Endothelial cell of umbilical vein (primary cell): ENCODE measurements around the gene CNST. TPM values are rescaled to one million over a fixed set of nuclear protein-coding genes. Genes with fewer than 3 reads are reported as not detected.

Experiments used
- BruUV-seq: library from RNA; stranded (reverse); fragments of 400-500 nt; replicated peaks from 2 replicates; lab custom pipeline; 2021; lab: Mats Ljungman, UMichigan
- CTCF ChIA-PET: fragments of 300-600, 350-600 bp; sonication (Branson Sonifier 250); formaldehyde crosslinking; loops from one replicate; lab custom pipeline; 2021; ENCODE audit warnings: antibody characterized with exemption, inconsistent platforms; lab: Charles Lee
- POLR2A ChIA-PET: fragments of 300-600, 350-600 bp; sonication (Branson Sonifier 250); formaldehyde crosslinking; loops from one replicate; lab custom pipeline; 2021; ENCODE audit warnings: antibody characterized with exemption, inconsistent platforms; lab: Charles Lee
- DNase-seq: peaks from one replicate; pipeline ENCODE4 v3.0.0-alpha.2; 2011; ENCODE audit warnings: low read depth, low spot score
- FAIRE-seq: peaks from 2 replicates; lab custom pipeline; 2011; peaks lifted over from hg19 to GRCh38; lab: Jason Lieb, UNC
- H2AFZ ChIP-seq: 2 replicates; pipeline ENCODE4 v1.6.0; 2012; ENCODE audit warnings: low read depth, low read length, control low read depth, inconsistent platforms
- H3K27ac ChIP-seq: 2 replicates; pipeline ENCODE4 v1.5.1; 2011; ENCODE audit warnings: low read depth, mild to moderate bottlenecking, control low read depth, low read length, moderate library complexity; ENCODE audit not compliant: insufficient read depth
- H3K27me3 ChIP-seq, 2 experiments: 2 replicates each; pipeline versions ENCODE4 v1.6.0 to v1.6.1; 2011; ENCODE audit warnings: low read length in 2 of 2, mixed read lengths in 1 of 2; ENCODE audit not compliant: control insufficient read depth in 2 of 2, insufficient read depth in 2 of 2
- H3K36me3 ChIP-seq, 2 experiments: 2 replicates in 1 of 2; 3 replicates in 1 of 2; pipeline ENCODE4 v1.5.1; 2011; ENCODE audit warnings: low read length in 2 of 2, mild to moderate bottlenecking in 1 of 2, moderate library complexity in 1 of 2; ENCODE audit not compliant: control insufficient read depth in 2 of 2, insufficient read depth in 2 of 2; ENCODE audit errors: extremely low read depth in 1 of 2
- H3K4me1 ChIP-seq: 3 replicates; pipeline ENCODE4 v1.5.1; 2011; ENCODE audit warnings: mild to moderate bottlenecking, low read length; ENCODE audit not compliant: control insufficient read depth, insufficient read depth; ENCODE audit errors: extremely low read depth
- H3K4me2 ChIP-seq: 2 replicates; pipeline ENCODE4 v1.6.1; 2011; ENCODE audit warnings: low read length, control low read depth, mixed read lengths; ENCODE audit not compliant: insufficient read depth
- H3K4me3 ChIP-seq, 3 experiments: fragments of 200-600 bp in 1 of 3; sonication (generic), shearing (Covaris generic) in 1 of 3; replicated peaks in 1 of 3; 2 replicates each; pipeline ENCODE4 v1.5.1; 2011 to 2016; ENCODE audit warnings: control low read depth in 3 of 3, low read length in 3 of 3, mild to moderate bottlenecking in 2 of 3, inconsistent platforms in 1 of 3, low read depth in 1 of 3, moderate library complexity in 1 of 3; ENCODE audit not compliant: insufficient read depth in 1 of 3
- H3K79me2 ChIP-seq: 2 replicates; pipeline ENCODE4 v1.6.0; 2012; ENCODE audit warnings: low read length, inconsistent platforms; ENCODE audit not compliant: control insufficient read depth, insufficient read depth
- H3K9ac ChIP-seq: replicated peaks from 2 replicates; pipeline ENCODE3; 2011; ENCODE audit warnings: low read length, control low read depth; ENCODE audit not compliant: insufficient read depth; ENCODE audit errors: extremely low read depth
- H3K9me1 ChIP-seq: replicated peaks from 3 replicates; pipeline ENCODE4 v1.6.0; 2011; ENCODE audit warnings: mild to moderate bottlenecking, low read length; ENCODE audit not compliant: control insufficient read depth, insufficient read depth; ENCODE audit errors: extremely low read depth
- H3K9me3 ChIP-seq: replicated peaks from 2 replicates; pipeline ENCODE4 v1.5.1; 2012; ENCODE audit warnings: low read length, inconsistent platforms; ENCODE audit not compliant: control insufficient read depth, insufficient read depth
- H4K20me1 ChIP-seq: replicated peaks from 2 replicates; pipeline ENCODE3; 2011; ENCODE audit warnings: mild to moderate bottlenecking, low read length; ENCODE audit not compliant: control insufficient read depth, insufficient read depth; ENCODE audit errors: extremely low read depth
- EZH2 ChIP-seq: IDR thresholded peaks from 2 replicates; pipeline ENCODE4 v1.6.1; 2012; ENCODE audit warnings: borderline replicate concordance, low read depth, mild to moderate bottlenecking, moderate library complexity, low read length, inconsistent platforms; ENCODE audit not compliant: severe bottlenecking
- FOS ChIP-seq: IDR thresholded peaks from 2 replicates; pipeline ENCODE4 v1.6.1; 2011; ENCODE audit warnings: mild to moderate bottlenecking, low read length, moderate library complexity, borderline replicate concordance; ENCODE audit not compliant: insufficient read depth
- GATA2 ChIP-seq: IDR thresholded peaks from 2 replicates; pipeline ENCODE4 v1.7.0; 2011; ENCODE audit warnings: low read depth, mild to moderate bottlenecking, moderate library complexity, mixed read lengths, low read length; ENCODE audit not compliant: insufficient read length, insufficient read depth
- JUN ChIP-seq: IDR thresholded peaks from 2 replicates; pipeline ENCODE4 v1.6.1; 2011; ENCODE audit warnings: borderline replicate concordance, low read depth; ENCODE audit not compliant: insufficient read length, insufficient read depth
- MYC ChIP-seq: IDR thresholded peaks from one replicate; pipeline ENCODE4 v1.6.1; 2011; ENCODE audit warnings: mild to moderate bottlenecking, low read depth, low read length
- POLR2A ChIP-seq: IDR thresholded peaks from 2 replicates; pipeline ENCODE4 v1.6.1; 2012; ENCODE audit warnings: low read depth, mild to moderate bottlenecking, control low read depth, low read length
- POLR2AphosphoS5 ChIP-seq: IDR thresholded peaks from 2 replicates; pipeline ENCODE4 v1.6.1; 2012; ENCODE audit warnings: low read depth, mild to moderate bottlenecking, control low read depth, low read length, moderate library complexity; ENCODE audit not compliant: insufficient read depth
- dilution Hi-C: fragments of 300-500 bp; cut with MboI; formaldehyde crosslinking; loops from one replicate; pipeline ENCODE4 v1.15.0; 2019; ENCODE audit warnings: low sequenced_read_pairs; ENCODE audit not compliant: extremely low pct_ligation_motif_present
- intact Hi-C: fragments of 100-400 bp; cut with micrococcal nuclease; formaldehyde crosslinking; loops from one replicate; pipeline ENCODE4 v1.10.0; 2022
- polyA plus RNA-seq, 4 experiments: library from polyadenylated mRNA; depleted of rRNA in 3 of 4; stranded (reverse) in 3 of 4; unstranded in 1 of 4; fragments of >200 nt; gene quantifications; 2 replicates each; pipeline versions ENCODE4 v1.2.1 to v1.2.3, GENCODE V29; 2011 to 2012; ENCODE audit warnings: missing spikeins in 1 of 4
- total RNA-seq: library from RNA; stranded (reverse); gene quantifications from 2 replicates; pipeline ENCODE4 v1.2.3, GENCODE V29; 2021
- TF ChIP-seq, protein P1 (sequence below), 2 donors: IDR thresholded peaks; 1 replicate in 1 of 2; 2 replicates in 1 of 2; pipeline ENCODE4 v1.5.1; 2011; ENCODE audit warnings: low read length in 2 of 2, mild to moderate bottlenecking in 2 of 2, moderate library complexity in 2 of 2, control low read depth in 1 of 2, inconsistent platforms in 1 of 2, low read depth in 1 of 2; ENCODE audit not compliant: insufficient read depth in 1 of 2; ENCODE audit errors: extremely low read depth in 1 of 2
- TF ChIP-seq, protein P2 (sequence below): IDR thresholded peaks from 2 replicates; pipeline ENCODE4 v1.6.1; 2011; ENCODE audit not compliant: insufficient read depth, insufficient read length

The CNST gene
- total and polyA plus RNA-seq, 2 donors (not counting 3 experiments of a cell fraction or from before 2014, with no cell fraction given): 6.3 to 18.1 TPM

DNA sequence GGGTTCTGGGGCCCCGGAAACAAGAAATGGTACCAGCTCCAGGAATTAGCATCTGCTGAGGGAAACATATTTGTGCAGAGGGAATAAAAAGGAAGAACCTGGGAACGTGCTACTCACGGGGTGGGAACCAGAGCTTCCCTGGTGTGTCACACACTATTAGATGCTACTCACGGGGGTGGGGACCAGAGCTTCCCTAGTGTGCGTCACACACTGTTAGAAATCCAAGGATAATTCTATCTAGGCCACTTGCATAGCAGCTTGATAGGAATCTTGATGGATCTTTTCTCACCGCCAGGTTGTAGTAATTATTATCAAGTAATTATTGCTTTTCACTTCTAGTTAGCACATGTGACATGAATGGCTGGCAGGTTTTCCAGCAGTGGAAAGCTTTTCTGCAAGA lies 103.4 kb downstream of the CNST start:
- ChIA-PET POLR2A (no interaction called here), CTCF (no interaction called here)
- H2AFZ ChIP-seq: no peak overlapping the region
- FAIRE-seq: no peak
- H3K4me3 ChIP-seq: no peak overlapping the region
- H3K4me2 ChIP-seq: no peak overlapping the region
- H3K4me1 ChIP-seq: no peaks in the 10 kb centered on the region
- BruUV-seq: no TSS peak
- H3K9me1 ChIP-seq: no peaks in the 10 kb centered on the region
- no peak for DNase-seq
- no peaks in the 10 kb centered on the region for H4K20me1 ChIP-seq
- H3K9me3 ChIP-seq: no peaks in the 10 kb centered on the region
- no peak overlapping the region for H3K27ac ChIP-seq
- no peak for TF ChIP-seq GATA2
- TF ChIP-seq POLR2A: no peak
- no peak for TF ChIP-seq POLR2AphosphoS5
- TF ChIP-seq, protein P1, sequence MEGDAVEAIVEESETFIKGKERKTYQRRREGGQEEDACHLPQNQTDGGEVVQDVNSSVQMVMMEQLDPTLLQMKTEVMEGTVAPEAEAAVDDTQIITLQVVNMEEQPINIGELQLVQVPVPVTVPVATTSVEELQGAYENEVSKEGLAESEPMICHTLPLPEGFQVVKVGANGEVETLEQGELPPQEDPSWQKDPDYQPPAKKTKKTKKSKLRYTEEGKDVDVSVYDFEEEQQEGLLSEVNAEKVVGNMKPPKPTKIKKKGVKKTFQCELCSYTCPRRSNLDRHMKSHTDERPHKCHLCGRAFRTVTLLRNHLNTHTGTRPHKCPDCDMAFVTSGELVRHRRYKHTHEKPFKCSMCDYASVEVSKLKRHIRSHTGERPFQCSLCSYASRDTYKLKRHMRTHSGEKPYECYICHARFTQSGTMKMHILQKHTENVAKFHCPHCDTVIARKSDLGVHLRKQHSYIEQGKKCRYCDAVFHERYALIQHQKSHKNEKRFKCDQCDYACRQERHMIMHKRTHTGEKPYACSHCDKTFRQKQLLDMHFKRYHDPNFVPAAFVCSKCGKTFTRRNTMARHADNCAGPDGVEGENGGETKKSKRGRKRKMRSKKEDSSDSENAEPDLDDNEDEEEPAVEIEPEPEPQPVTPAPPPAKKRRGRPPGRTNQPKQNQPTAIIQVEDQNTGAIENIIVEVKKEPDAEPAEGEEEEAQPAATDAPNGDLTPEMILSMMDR (IDR thresholded peaks at IDR 0.05; ENCODE audit: extremely low read depth in 1 of 2, insufficient read depth in 1 of 2, low read depth in 1 of 2, low read length in 2 of 2): no peak
- no peak for TF ChIP-seq JUN
- TF ChIP-seq FOS: no peak
- no peak for TF ChIP-seq EZH2
- no peak for TF ChIP-seq MYC
- TF ChIP-seq, protein P2, sequence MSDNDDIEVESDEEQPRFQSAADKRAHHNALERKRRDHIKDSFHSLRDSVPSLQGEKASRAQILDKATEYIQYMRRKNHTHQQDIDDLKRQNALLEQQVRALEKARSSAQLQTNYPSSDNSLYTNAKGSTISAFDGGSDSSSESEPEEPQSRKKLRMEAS: no peak
- H3K79me2 ChIP-seq: no peaks in the 10 kb centered on the region
- dilution Hi-C loops: no loop called here
- H3K9ac ChIP-seq: no peak overlapping the region
- intact Hi-C loops: no loop called here
- peaks cover 6 to 7% of the 10 kb centered on the region in 2 experiments for H3K36me3 ChIP-seq
- H3K27me3 ChIP-seq: no peaks in the 10 kb centered on the region
